ENCODE results near the gene MEPE. TPM values are rescaled to one million over a fixed set of nuclear protein-coding genes. Genes with fewer than 3 reads are reported as not detected.

Gene MEPE, protein sequence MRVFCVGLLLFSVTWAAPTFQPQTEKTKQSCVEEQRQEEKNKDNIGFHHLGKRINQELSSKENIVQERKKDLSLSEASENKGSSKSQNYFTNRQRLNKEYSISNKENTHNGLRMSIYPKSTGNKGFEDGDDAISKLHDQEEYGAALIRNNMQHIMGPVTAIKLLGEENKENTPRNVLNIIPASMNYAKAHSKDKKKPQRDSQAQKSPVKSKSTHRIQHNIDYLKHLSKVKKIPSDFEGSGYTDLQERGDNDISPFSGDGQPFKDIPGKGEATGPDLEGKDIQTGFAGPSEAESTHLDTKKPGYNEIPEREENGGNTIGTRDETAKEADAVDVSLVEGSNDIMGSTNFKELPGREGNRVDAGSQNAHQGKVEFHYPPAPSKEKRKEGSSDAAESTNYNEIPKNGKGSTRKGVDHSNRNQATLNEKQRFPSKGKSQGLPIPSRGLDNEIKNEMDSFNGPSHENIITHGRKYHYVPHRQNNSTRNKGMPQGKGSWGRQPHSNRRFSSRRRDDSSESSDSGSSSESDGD
- total RNA-seq (2014; rRNA removed; shearing (Covaris generic)): not detected in 2 replicates
- total RNA-seq (2022): not detected in 2 replicates
- not detected for Bru-seq, nascent RNA
- BruChase-seq, experiment 1, labeled RNA remaining after a 6-hour chase: not detected
- BruChase-seq, experiment 2, labeled RNA remaining after a 2-hour chase: not detected
- long read RNA-seq: 0 reads

DNA sequence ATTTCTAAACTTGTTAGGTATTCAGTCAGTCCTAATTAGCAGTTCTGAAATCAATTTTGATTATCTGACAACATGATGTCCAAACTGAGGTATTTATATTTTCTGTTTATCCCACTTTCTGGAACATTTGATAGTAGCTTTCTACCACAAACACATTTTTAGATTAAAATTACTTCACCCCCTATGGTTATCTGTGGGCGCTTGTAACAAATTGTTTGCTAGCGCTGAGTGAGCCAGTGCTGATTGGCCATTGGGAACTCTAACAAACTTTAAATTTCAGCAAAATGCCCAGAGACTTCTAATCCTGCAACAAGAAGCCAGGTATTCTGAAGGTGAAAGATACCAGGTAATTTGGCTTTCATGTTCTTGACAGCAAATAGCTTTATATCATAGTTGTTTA lies at the start of gene MEPE:
TSS of gene MEPE (plus strand) at position 301 of the 400 bp plus-strand sequence. CDS start 1,746 bp downstream, outside the sequence.
- DNase-seq (ENCODE audit: low spot score): no peak
- Histone ChIP-seq H2AFZ (ENCODE audit: low read length) (no peak within 1 kb of the TSS), H3K4me2 (ENCODE audit: low read length) (no peak within 1 kb of the TSS), H3K9me3 (ENCODE audit: low read length) (no peaks in the 10 kb centered on the region), H3K4me1 (ENCODE audit: insufficient read depth, low read length, poor library complexity, severe bottlenecking) (no peaks in the 10 kb centered on the region), H3K79me2 (ENCODE audit: insufficient read depth, low read depth, low read length) (no peaks in the 10 kb centered on the region), H3K9me2 (ENCODE audit: insufficient read depth, low read length) (no peaks in the 10 kb centered on the region), H3K27ac (ENCODE audit: low read depth, low read length, poor library complexity, severe bottlenecking) (no peak within 1 kb of the TSS), H3K4me3 (ENCODE audit: low read depth, low read length, poor library complexity, severe bottlenecking) (no peak within 1 kb of the TSS), H4K20me1 (ENCODE audit: insufficient read depth, low read length) (no peaks in the 10 kb centered on the region), H3K36me3 (ENCODE audit: insufficient read depth, low read length) (no peaks in the 10 kb centered on the region)
- ChIA-PET POLR2A (interaction anchor here (0.7 kb wide), 1 partner anchor 349 kb away, joined by 3 read pairs; no protein-coding TSS in a partner anchor), CTCF (ENCODE audit: unreplicated experiment) (no interaction called here)
- no TSS peak for BruUV-seq (replicated peaks)
- intact Hi-C loops (cut with micrococcal nuclease; ENCODE audit: unreplicated experiment): no loop called here
- TF ChIP-seq, protein P1, sequence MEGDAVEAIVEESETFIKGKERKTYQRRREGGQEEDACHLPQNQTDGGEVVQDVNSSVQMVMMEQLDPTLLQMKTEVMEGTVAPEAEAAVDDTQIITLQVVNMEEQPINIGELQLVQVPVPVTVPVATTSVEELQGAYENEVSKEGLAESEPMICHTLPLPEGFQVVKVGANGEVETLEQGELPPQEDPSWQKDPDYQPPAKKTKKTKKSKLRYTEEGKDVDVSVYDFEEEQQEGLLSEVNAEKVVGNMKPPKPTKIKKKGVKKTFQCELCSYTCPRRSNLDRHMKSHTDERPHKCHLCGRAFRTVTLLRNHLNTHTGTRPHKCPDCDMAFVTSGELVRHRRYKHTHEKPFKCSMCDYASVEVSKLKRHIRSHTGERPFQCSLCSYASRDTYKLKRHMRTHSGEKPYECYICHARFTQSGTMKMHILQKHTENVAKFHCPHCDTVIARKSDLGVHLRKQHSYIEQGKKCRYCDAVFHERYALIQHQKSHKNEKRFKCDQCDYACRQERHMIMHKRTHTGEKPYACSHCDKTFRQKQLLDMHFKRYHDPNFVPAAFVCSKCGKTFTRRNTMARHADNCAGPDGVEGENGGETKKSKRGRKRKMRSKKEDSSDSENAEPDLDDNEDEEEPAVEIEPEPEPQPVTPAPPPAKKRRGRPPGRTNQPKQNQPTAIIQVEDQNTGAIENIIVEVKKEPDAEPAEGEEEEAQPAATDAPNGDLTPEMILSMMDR (conservative IDR thresholded peaks at IDR 0.05; ENCODE audit: low read length): no peak
- TF ChIP-seq EZH2phosphoT487 (IDR thresholded peaks at IDR 0.05; ENCODE audit: borderline replicate concordance, low read depth, low read length): no peak

DNA sequence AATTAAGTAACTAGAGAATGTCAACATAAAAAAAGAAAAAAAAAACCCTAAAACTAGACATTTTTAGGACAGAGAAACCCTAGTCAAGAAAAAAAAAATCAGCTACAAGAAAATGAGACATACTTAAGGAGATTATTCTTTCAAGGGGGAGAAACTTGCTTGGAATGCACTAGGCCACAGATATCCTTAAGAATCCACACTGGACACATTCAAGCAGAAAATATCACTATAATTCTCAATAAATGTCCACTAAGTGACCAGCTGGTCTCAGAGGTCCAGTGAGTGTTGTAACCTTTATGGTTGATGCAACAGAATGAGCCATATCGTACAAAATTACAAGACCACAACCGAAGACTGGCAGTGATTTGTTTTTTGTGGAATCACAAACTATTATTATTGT lies 49.0 kb upstream of the MEPE start:
- H4K20me1 ChIP-seq (ENCODE audit: insufficient read depth, low read length): no peaks in the 10 kb centered on the region
- POLR2A ChIA-PET: no interaction called here
- no peak for DNase-seq (ENCODE audit: low spot score)
- no peak overlapping the region for H3K4me3 ChIP-seq (ENCODE audit: low read depth, low read length, poor library complexity, severe bottlenecking)
- no peaks in the 10 kb centered on the region for H3K36me3 ChIP-seq (ENCODE audit: insufficient read depth, low read length)
- no peaks in the 10 kb centered on the region for H3K9me2 ChIP-seq (ENCODE audit: insufficient read depth, low read length)
- no peaks in the 10 kb centered on the region for H3K9me3 ChIP-seq (ENCODE audit: low read length)
- TF ChIP-seq, protein P1 (conservative IDR thresholded peaks at IDR 0.05; ENCODE audit: low read length): no peak
- TF ChIP-seq EZH2phosphoT487 (IDR thresholded peaks at IDR 0.05; ENCODE audit: borderline replicate concordance, low read depth, low read length): no peak
- no peaks in the 10 kb centered on the region for H3K4me1 ChIP-seq (ENCODE audit: insufficient read depth, low read length, poor library complexity, severe bottlenecking)
- intact Hi-C loops (cut with micrococcal nuclease; ENCODE audit: unreplicated experiment): no loop called here
- H3K4me2 ChIP-seq (ENCODE audit: low read length): no peak overlapping the region
- H3K79me2 ChIP-seq (ENCODE audit: insufficient read depth, low read depth, low read length): no peaks in the 10 kb centered on the region
- BruUV-seq (replicated peaks): no TSS peak
- H2AFZ ChIP-seq (ENCODE audit: low read length): no peak overlapping the region
- CTCF ChIA-PET (ENCODE audit: unreplicated experiment): no interaction called here
- H3K27ac ChIP-seq (ENCODE audit: low read depth, low read length, poor library complexity, severe bottlenecking): no peak overlapping the region
